Stimulated activated CD4-positive, alpha-beta T cell treated with anti-CD3 and anti-CD28 coated beads, Interleukin-2, amount 100 ng/mL, for 48 hours (primary cell): ENCODE measurements around the gene FAM89B.

Source experiments
- DNase-seq, 2 donors: peaks; one replicate each; pipeline ENCODE4 v3.0.0-alpha.2; 2020

Gene FAM89B

GRCh38 chr11:65591939-65592857 lies 19.9 kb downstream of the FAM89B start:
- DNase-seq: no peak

DNA sequence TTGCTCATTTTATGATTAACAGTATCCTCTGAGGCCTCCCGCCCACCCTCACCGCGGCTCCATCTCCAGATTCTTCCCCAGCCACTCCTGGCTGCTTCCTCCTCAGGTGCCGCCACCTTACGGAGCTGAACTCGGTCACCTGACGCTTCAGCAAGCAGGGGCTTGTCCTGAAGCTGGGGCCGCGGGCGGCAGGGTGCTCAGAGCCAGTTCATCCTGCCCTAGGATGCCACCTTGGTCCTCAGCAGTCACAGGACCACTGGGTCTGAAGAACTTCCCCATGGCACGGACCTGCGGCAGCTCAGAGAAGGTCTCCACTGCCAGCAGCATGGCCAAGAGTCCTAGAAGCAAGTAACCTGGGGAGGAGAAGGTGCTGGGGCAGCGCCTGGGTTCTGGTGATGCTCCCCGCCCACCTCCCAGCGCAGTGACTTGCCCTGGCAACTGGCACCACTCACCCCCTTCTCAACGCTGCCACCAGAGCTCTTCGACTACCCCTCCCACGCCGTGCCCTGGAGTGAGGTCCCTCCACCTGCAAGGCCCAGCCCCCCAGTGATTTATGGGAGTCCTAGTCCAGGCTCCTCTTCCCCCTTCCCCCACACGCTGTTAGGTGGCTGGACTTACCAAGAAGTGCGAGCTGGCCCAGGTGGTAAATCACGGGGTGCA lies 20.6 kb downstream of the FAM89B start:
- DNase-seq: no peak

GRCh38 chr11:65593518-65594414 lies 21.4 kb downstream of the FAM89B start:
- no peak for DNase-seq

DNA sequence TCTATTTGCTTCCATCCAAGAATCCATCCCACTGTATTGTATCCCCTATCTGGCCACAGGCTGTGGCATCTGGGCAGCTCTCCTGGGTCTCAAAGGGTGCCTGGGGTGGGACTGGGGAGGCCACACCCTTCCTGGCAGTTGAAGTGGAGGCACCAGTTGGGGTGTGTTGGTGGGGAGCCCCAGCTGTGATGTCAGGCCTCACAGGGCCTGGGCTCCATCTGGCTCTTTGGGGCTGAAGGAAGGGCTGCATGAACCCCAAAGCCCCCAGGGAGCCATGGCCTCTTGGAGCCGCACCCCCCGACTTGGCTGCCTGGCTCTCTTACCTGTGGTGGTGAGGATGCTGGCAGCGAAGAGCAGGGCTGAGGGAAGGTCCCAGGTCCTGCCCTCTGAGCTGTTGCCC lies 22.8 kb downstream of the FAM89B start:
- DNase-seq: no peak

- no peak for DNase-seq
These were observed 23.4 kb downstream of the FAM89B start, which contains the start of gene KCNK7 for GRCh38 chr11:65595543-65596281. Gene KCNK7, minus strand, starts transcription at chr11:65595800. Its CDS starts 28 bp downstream, at chr11:65595772.

DNA sequence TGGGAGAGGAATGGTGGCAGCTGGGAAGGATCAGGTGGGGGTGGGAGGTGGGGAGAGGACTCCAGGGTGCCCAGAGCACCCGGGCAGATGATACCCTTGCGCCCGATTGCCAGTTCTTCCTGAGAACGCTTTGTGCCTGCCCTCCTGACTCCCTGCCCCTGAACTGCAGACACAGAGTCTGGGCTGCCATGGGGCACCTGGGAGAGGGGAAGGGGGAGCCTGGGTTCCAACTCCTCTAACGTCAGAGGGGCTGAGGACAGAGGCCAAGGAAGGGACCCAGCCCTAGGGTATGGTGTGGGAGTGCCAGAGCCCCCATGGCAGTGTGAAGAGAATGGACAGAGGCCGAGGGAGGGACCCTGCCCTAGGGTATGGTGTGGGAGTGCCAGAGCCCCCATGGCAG lies 24.2 kb downstream of the FAM89B start:
- DNase-seq: no peak

DNA sequence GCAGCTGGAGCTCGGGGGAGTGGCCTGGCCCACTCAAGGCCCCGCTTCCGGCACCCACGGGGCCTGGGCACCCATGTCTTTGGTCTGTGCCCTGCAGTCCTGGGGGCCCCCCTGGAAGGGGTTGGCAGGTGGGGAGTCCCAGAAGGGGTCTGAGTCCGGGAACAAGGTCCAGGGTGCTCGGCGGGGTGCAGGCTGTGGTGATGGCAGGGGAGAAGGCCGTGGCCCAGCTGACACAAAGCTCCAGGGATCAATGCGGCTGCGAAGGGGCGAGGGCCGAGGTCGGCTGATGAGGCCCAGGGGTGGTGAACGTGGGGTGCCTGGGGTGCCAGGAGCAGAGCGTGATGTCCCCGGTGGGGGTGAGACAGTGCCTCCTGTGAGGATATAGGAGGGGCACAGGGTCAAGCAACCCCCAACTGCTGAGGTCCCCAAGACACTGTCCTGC lies 25.9 kb downstream of the FAM89B start:
- DNase-seq: no peak

GRCh38 chr11:65599216-65599954 lies 27.0 kb downstream of the FAM89B start:
- no peak for DNase-seq

- DNase-seq: no peak
These were observed 27.6 kb downstream of the FAM89B start for GRCh38 chr11:65599955-65600246.

DNA sequence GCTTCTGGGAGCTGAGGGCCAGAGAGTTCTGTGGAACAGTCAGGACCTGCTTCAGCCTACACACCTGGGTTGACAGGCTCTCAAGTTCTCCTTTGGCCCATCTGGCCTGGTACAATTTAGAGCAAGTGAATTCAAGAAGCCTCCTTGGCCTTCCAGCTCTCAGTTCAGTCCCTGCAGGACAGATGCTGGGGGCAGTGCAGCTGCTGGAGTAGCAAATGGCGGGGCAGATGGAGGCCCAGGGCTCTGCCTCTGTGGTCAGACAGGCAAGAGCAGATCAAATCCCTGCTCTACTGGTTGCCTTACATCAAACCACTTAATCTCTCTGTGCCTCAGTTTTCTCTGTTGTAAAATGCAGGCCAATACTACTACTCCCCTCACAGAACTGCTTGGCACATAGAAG lies 31.9 kb downstream of the FAM89B start:
- DNase-seq: no peak

DNA sequence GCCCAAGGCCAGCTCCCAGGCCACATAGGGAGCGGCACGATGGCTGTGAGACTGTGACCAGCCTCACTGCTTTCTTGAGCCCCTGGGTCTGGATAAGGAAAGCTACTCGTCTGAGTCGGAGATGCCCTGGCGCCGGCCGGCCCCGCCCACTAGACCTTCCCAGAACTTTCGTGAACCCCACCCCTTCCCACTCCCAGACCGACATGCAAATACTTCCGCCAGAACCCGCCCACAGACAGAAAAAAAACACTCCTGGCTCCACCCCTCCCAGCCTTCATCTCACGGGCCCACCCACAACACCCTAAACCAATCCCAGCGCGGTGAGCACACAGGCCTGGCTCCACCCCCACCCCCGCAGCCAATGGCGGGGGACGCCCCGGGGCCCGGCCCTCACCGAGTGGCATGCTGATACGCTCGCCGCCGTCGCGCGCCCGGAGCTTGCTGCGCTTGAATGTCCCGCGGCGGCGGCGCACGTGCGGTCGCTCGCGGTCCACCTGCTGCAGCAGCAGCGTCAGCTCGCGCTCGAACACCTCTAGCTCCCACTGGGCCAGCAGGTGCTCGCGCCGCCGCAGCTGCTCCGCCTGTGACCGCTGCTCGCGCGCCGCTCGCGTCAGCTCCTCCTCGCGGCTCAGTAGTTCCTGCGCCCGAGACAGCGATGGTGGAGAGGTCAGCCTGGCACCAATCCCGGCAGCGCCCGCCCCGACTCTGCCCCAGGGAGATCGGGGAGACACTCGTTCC lies 34.7 kb downstream of the FAM89B start:
- no peak for DNase-seq

- no peak for DNase-seq
These were observed 35.5 kb downstream of the FAM89B start for GRCh38 chr11:65607614-65608426.

DNA sequence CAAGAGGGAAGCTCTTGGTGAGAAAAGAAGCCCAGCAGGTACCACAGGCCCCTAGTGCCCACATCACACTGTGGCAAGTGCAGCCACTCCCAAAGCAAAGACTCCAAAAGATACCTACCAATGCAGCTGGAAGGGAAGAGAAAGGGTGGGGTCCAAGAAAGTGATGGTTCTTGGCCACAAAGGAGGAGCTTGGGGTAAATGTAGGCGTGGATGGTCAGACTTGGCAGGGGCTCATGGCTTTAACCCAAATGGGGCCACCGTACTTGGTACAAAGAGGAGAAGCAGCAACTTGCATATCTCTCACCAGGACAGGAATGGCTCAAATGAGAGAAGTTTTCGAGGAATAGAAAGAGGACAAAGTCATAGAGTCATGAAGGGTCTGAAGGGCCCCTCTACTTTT lies 36.9 kb downstream of the FAM89B start:
- no peak for DNase-seq

- no peak for DNase-seq
These were observed 37.3 kb downstream of the FAM89B start for GRCh38 chr11:65609665-65610064.

DNA sequence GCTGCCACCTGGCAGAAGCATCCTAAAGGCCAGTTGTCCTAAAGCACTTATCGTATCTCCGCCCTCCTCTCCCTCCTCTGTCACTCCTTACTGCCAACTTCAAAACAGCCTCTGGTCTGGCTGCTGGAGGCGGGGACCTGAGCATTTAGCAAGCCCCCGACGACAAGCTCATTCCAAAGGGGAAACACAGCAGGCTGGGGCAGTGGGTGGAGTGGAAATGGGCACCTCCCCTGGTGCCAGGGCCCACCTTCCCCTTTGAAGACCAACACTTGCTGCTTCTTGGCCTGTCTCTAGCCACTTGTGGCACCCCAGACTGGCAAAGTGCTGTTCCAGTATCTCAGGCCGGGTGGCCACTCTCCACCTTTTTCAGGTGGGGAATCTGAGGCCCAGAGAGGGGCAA lies 38.1 kb downstream of the FAM89B start:
- DNase-seq: no peak

GRCh38 chr11:65611028-65611757 lies 38.9 kb downstream of the FAM89B start:
- no peak for DNase-seq

- DNase-seq: no peak
These were observed 39.6 kb downstream of the FAM89B start for GRCh38 chr11:65611758-65612603.

DNA sequence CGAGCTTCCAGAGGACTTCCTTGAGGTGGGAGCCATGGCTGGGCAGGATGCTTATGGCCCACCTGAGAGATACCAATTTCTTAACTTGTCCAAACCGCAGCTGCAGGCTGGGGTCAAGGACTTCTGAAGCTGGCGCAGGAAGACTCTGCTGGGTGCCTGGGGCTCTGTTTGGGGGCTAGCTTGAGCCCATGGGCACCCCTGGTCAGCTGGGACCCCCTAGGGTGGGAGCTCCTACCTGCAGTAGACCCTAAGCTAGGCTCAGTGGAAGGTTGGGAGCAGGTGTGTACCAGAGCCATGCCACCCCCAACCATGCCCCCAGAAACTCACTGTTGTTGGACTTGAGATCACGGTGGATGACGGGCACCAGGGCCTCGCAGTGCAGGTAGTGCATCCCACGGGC lies 40.4 kb downstream of the FAM89B start:
- no peak for DNase-seq
